Measurements from ENCODE around the gene FOXP1. TPM values are rescaled to one million over a fixed set of nuclear protein-coding genes. Genes with fewer than 3 reads are reported as not detected.

Gene FOXP1
- total RNA-seq, 1 donor from 2014 or later = 74.2 TPM

GRCh38 chr3:71245971-71246880, 337.3 kb downstream of the FOXP1 start:
- DNase-seq (ENCODE audit: low spot score) = no peak

GRCh38 chr3:71244826-71245488, 338.6 kb downstream of the FOXP1 start:
- DNase-seq (ENCODE audit: low spot score) = no peak

DNA sequence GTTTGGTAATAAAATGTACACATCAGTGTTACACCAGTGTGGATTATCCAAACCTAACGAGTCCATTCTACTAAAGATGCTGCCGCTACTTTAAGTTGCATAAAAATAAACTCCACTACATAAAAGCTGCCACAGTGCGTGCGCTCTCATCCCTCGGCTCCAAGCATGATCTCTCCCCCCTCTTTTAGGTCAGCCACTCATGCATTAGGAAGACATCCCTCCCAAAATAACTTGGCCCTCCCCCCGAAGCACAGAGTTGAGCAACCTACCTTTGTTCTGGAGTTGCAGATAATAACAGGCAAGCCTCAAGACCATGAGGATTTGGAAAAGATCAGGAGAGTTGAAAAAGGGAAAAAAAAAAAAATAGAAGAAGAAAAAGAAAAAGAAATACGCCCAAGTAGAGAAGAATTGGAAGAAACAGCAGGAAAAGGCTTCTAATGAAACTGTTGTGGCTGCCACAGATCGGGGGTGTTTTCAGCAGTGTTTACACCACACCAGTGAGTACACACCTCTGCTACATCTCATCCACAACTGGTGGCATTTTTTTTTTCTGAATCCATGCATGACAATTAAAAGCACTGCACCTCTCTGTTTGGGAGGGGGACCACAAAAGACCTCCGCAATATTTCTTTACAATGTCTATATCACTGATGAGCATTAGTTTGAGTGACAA, 339.2 kb downstream of the FOXP1 start:
- DNase-seq (ENCODE audit: low spot score) = no peak

- no peak for DNase-seq (ENCODE audit: low spot score)
Observed at GRCh38 chr3:71243229-71243628, 340.3 kb downstream of the FOXP1 start.

DNA sequence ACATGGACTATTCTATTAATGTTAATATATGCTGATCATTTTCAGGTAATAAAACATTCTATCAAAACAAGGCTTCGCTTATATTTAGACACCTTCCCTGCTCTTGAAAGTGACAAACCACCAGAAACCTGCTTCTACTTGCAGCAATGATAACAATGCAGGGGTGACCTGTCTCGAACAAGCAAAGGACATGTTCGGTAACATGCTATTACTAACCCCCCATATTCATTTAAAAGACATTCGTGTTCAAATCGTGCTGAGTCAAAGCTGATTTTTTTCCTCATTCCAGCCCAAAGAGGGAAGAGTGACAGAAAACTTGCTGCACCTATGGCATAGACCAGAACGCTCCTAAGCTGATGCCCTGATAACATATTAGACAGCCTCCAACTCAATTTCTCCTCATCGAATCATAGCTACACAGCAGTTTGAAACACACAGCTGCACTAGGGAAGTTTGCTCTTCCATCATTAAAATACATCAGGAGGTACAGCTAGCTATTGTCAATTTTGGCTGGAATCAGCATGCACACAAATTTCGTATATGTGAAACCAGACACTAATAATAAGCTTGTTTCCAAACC, 341.5 kb downstream of the FOXP1 start:
- DNase-seq (ENCODE audit: low spot score) = no peak

GRCh38 chr3:71241246-71241901, 342.2 kb downstream of the FOXP1 start:
- DNase-seq (ENCODE audit: low spot score) = no peak

- DNase-seq (ENCODE audit: low spot score) = no peak
Observed at GRCh38 chr3:71240034-71240433, 343.5 kb downstream of the FOXP1 start.

- no peak for DNase-seq (ENCODE audit: low spot score)
Observed at GRCh38 chr3:71238355-71238757, 345.2 kb downstream of the FOXP1 start.

- no peak for DNase-seq (ENCODE audit: low spot score)
Observed at GRCh38 chr3:71237672-71238071, 345.9 kb downstream of the FOXP1 start.

DNA sequence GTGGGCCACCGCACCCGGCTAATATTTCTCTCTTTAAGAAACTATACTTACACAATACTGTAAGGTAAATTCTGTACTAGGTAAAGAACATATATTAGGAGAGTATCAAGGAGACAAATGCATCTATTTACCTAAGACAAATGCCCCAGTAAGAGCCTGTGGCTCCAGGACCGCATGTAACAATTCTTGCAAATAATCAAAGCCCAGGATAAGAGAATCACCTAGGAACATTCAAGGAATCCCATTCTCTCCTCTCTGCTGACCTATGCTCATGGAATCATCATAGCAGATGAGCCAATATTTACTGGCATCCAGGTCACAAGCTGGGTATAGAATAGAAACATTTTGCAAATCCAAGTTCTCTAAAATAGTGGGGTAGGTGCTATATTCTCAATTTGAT, 347.7 kb downstream of the FOXP1 start:
- no peak for DNase-seq (ENCODE audit: low spot score)

DNA sequence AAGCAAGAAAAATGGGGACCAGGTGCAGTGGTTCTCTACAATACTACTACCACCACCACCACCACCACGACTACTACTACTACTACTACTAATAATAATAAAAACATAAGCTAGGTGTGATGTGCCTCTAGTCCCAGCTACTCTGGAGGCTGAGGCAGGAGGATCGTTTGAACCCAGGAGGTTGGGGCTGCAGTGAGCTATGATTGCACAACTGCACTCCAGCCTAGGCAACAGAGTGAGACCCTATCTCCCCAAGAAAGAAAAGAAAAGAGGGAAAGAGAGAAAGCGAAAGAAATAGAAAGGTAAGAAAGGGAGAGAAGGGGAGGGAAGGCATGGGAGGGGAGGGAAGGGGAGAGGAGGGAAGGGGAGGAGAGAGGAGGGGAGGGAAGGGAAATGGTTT, 350.6 kb downstream of the FOXP1 start:
- DNase-seq (ENCODE audit: low spot score) = no peak

DNA sequence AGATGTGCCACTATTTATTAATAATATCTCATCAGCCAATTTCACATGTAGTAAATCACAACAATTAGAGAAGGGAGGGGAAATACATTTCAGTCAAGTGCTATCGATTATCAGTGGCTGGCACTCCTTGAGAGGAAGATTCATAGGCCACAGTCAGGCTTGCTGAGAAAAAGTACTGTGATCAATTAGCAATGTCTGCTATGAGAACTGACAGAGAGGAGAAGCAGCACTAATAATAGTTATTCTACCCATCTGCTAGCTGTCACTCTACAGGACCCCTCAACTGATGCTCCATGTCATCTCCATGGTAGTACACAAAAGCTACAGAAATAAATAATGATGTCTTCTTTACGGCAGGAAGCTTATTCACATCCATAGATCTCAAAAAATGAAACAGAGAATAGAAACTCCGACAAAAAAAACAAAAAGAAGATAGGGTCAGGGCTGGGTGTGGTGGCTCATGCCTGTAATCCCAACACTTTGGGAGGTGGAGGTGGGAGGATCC, 351.3 kb downstream of the FOXP1 start:
- no peak for DNase-seq (ENCODE audit: low spot score)

DNA sequence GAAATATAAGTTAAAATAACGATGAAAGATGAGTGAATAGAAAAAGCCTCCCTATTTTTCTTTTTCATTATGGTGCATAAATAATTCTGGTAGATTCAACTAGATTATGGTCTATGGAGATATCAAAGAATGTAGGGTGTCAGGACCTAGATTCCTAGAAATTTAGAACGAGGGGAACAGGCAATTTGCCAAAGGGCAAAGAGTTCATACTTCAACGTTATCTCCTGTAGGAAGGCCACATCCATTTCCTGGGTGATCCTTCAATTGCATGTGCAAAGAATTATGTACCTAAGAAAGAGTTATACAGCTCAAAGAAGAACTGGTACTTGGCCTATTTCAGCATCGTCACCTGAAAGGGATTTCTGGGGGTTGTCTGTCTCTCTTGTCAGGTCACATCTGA, 351.8 kb downstream of the FOXP1 start:
- DNase-seq (ENCODE audit: low spot score) = no peak

DNA sequence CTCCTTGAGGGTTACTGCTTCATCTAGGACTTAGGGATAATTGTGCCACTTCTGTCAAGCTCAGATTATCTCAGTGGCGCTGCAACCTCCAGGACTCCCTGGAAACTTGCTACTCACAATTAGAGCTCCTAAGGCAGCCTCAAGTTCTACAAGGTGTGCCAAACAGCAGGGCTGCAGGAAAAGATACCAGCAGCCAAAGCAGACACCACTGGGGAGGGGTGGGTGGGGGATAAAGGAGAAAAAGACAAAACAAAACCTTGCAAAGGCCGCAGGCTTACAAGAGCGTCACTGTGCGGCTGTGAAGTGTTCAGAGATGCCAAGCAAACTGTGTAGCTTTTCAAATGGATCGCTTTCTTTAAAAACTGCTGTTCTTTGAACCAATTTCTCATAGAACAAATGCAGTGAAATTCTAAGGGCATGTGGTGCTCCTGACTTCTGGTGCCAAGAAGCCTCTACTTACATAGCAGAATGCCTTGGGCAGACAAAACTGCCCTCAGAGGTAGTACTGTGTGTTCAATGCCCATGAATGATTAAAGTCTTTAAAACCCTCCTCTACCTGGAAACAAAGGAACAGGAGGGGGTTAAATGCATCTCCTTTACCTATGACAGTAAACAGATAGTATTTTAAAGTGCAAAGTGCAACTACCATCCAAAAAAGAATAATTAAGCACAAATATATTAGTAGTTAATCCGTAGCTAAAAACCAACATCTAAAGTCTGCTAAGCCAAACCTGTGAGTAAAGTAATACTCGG, 353.4 kb downstream of the FOXP1 start:
- DNase-seq (ENCODE audit: low spot score) = no peak

DNA sequence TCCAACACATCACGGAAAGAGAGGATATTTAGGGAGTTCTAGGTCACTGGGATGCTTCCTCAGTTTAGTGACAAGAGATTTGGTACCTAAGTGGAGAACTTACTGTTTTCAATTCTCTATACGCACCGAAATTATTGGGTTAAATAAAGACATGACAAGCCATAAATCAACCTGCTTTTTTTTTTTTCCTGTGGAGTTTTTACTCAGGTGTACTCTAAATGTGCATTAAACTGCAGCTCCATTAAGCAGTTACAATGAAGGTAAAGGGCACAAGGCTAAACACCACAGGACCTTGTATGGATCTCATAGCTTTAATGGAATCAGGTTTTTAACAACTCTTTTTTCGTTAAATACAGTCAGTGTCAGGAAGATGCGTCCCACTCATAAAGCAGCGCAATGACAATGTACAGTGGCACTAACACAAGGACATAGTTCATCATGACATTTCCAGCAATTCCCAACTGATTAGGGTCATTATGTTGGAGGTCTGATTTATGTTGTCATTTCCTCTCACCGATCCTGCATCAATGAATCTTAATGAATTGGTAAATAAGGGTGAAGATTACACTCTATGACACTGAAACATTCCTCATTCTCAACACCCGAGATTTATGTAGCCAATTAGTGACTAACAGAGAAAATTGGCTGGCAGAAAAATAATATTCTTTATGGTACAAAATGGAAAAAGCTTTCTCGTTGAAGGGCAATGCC, 355.2 kb downstream of the FOXP1 start:
- DNase-seq (ENCODE audit: low spot score) = no peak

DNA sequence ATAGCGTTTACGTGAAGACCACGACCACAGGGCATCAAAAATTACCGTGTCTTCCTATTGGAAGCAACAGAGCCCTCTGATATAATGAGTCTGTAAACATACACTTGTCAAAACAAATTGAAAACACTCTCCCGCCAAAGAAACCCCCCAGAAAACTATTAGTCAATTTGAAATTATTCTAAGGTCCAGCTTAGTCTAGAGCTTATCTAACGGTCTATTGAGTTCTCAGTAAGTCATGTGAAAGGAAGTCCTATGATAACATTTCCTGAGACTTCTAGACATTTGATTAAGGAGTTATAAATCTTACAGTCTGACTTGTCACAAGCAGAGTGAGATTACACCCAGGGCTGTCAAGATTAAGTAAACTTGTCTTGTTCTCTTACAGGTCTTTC, 356.3 kb downstream of the FOXP1 start:
- DNase-seq (ENCODE audit: low spot score) = no peak

DNA sequence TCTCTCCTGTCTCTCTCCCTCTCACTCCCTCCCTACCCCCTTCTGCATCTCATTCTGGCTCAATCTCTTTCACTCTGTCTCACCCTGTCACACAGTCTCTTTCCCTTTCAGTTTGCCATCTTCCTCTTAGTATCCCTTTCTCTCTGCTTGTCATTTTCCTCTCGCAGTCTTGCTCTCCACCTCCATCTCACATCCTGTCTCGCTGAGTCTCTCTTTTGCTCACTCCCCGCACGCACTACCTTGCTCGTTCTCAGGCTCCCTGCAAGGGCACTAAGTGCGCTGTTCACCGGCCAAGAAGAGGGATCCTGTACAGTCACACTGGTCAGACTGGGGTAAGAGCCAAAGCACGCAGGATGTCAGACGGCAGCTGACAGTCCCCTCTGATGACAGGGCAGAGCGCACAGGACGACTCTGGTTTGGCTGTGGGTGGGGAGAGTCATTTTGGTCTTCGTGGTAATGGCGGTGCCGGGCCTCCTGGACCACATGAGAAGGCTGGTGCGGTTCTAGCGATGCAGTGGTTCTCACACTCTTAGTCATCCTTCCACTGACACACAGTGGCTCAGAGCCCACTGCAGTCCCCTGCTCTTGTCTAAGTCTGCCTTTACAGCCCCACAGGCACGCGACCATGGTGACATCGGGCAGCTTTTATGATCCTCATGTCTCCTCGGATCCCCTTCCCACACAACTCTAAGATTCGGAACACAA, 356.8 kb downstream of the FOXP1 start:
- DNase-seq (ENCODE audit: low spot score) = no peak

GRCh38 chr3:71225951-71226564, 357.5 kb downstream of the FOXP1 start:
- no peak for DNase-seq (ENCODE audit: low spot score)

All from mesenteric fat pad (tissue), 1 donor.